ENCODE results near the gene SAP30BP. TPM values are rescaled to one million over a fixed set of nuclear protein-coding genes. Genes with fewer than 3 reads are reported as not detected.

SAP30BP gene
- polyA plus RNA-seq, 2 of the 4 experiments (the other 2 are of a cell fraction): 103 to 139 TPM

GRCh38 chr17:75622076-75622475 is 45.1 kb upstream of the SAP30BP start:
- no peak for DNase-seq (ENCODE audit: low read depth in 1 of 2, low spot score in 1 of 2)
- no peak for ATAC-seq
- POLR2A ChIA-PET: interaction anchor here (1.0 to 2.6 kb wide), 2 partner anchors 11 to 154 kb away, joined by 3 to 7 read pairs; no protein-coding TSS in a partner anchor
- Histone ChIP-seq H3K4me3 (no peak overlapping the region), H3K27ac (no peak overlapping the region), H3K9me3 (no peaks in the 10 kb centered on the region), H3K4me2 (no peak overlapping the region), H3K4me1 (no peaks in the 10 kb centered on the region; the same call in 2 of the 3 replicates)
- FAIRE-seq: no peak
- CTCF ChIA-PET: interaction anchor here (1.0 to 51.3 kb wide), 8 partner anchors 12 to 300 kb away, joined by 3 to 2254 read pairs (median 22); partner anchors contain the start of genes GALK1, MYO15B, RECQL5 and SAP30BP
- WGBS (ENCODE audit: missing lambda C conversion rate): 91% methylated on average over 8 of the region's 8 CpGs
- TF ChIP-seq PBX3 (IDR thresholded peaks at IDR 0.05): no peak
- no peak for TF ChIP-seq TP53 (CRISPR knock-in tag; IDR thresholded peaks at IDR 0.05)
- no peak for TF ChIP-seq JUNB (IDR thresholded peaks at IDR 0.05)
- no peak for TF ChIP-seq E2F6 (IDR thresholded peaks at IDR 0.05; ENCODE audit: borderline replicate concordance, low read depth)
- no peak for TF ChIP-seq USF2 (IDR thresholded peaks at IDR 0.05)
- no peak for TF ChIP-seq RFX5 (IDR thresholded peaks at IDR 0.05)
- no peak for TF ChIP-seq MAFK (IDR thresholded peaks at IDR 0.05; ENCODE audit: partially characterized antibody)
- no peak for TF ChIP-seq ESRRA (IDR thresholded peaks at IDR 0.05; ENCODE audit: borderline replicate concordance, low read length)
- TF ChIP-seq HOXB5 (CRISPR knock-in tag; IDR thresholded peaks at IDR 0.05): no peak
- TF ChIP-seq FOXS1 (CRISPR knock-in tag; IDR thresholded peaks at IDR 0.05): no peak
- no peak for TF ChIP-seq PHF8 (IDR thresholded peaks at IDR 0.05; ENCODE audit: borderline replicate concordance, low read depth)
- TF ChIP-seq KDM5A (IDR thresholded peaks at IDR 0.05): no peak
- no peak for TF ChIP-seq EHF (CRISPR knock-in tag; IDR thresholded peaks at IDR 0.05)
- TF ChIP-seq RAD21 (conservative IDR thresholded peaks at IDR 0.05 in 1 of 2, IDR thresholded peaks at IDR 0.05 in 1 of 2): no peak
- TF ChIP-seq, protein P1, sequence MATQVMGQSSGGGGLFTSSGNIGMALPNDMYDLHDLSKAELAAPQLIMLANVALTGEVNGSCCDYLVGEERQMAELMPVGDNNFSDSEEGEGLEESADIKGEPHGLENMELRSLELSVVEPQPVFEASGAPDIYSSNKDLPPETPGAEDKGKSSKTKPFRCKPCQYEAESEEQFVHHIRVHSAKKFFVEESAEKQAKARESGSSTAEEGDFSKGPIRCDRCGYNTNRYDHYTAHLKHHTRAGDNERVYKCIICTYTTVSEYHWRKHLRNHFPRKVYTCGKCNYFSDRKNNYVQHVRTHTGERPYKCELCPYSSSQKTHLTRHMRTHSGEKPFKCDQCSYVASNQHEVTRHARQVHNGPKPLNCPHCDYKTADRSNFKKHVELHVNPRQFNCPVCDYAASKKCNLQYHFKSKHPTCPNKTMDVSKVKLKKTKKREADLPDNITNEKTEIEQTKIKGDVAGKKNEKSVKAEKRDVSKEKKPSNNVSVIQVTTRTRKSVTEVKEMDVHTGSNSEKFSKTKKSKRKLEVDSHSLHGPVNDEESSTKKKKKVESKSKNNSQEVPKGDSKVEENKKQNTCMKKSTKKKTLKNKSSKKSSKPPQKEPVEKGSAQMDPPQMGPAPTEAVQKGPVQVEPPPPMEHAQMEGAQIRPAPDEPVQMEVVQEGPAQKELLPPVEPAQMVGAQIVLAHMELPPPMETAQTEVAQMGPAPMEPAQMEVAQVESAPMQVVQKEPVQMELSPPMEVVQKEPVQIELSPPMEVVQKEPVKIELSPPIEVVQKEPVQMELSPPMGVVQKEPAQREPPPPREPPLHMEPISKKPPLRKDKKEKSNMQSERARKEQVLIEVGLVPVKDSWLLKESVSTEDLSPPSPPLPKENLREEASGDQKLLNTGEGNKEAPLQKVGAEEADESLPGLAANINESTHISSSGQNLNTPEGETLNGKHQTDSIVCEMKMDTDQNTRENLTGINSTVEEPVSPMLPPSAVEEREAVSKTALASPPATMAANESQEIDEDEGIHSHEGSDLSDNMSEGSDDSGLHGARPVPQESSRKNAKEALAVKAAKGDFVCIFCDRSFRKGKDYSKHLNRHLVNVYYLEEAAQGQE (IDR thresholded peaks at IDR 0.05): no peak

DNA sequence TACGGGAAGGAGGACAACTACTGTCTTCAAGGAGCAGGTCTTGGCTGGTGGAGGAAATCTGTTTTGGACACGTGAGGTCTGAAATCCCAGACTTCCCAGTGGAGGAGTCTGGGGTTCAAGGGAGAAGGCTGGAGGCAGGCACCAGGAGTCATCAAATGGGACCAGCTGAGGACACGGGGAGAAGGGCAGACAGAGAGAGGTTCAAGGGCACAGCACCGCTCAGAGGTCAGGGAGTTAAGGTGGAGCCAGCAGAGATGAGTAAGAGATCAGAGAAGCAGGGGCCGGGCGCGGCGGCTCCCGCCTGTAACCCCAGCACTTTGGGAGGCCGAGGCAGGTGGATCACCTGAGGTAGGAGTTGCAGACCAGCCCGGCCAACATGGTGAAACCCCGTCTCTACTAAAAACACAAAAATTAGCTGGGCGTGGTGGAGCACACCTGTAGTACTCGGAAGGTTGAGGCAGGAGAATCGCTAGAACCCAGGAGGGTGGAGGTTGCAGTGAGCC is 44.3 kb upstream of the SAP30BP start:
- no peak for DNase-seq (ENCODE audit: low read depth in 1 of 2, low spot score in 1 of 2)
- no peak for ATAC-seq
- FAIRE-seq: no peak
- TF ChIP-seq BCL3 (IDR thresholded peaks at IDR 0.05) (no peak), PHF8 (IDR thresholded peaks at IDR 0.05; ENCODE audit: borderline replicate concordance, low read depth) (no peak), SMC3 (IDR thresholded peaks at IDR 0.05) (no peak), SREBF2 (IDR thresholded peaks at IDR 0.05) (no peak), GATA3 (IDR thresholded peaks at IDR 0.05; ENCODE audit: borderline replicate concordance) (no peak), JUNB (IDR thresholded peaks at IDR 0.05) (no peak), FOSB (CRISPR knock-in tag; IDR thresholded peaks at IDR 0.05) (no peak), KDM5A (IDR thresholded peaks at IDR 0.05) (no peak), CHD2 (IDR thresholded peaks at IDR 0.05; ENCODE audit: low read length, partially characterized antibody) (no peak), HDAC2 (IDR thresholded peaks at IDR 0.05) (no peak), RAD21 (conservative IDR thresholded peaks at IDR 0.05 in 1 of 2, IDR thresholded peaks at IDR 0.05 in 1 of 2) (no peak), EHF (CRISPR knock-in tag; IDR thresholded peaks at IDR 0.05) (no peak), E2F6 (IDR thresholded peaks at IDR 0.05; ENCODE audit: borderline replicate concordance, low read depth) (no peak), CBX8 (IDR thresholded peaks at IDR 0.05) (no peak), RCOR1 (IDR thresholded peaks at IDR 0.05; ENCODE audit: low read depth, low read length) (no peak), MAZ (IDR thresholded peaks at IDR 0.05; ENCODE audit: borderline replicate concordance, low read depth, low read length) (no peak), HMGXB4 (CRISPR knock-in tag; IDR thresholded peaks at IDR 0.05; ENCODE audit: borderline replicate concordance) (no peak), EHMT2 (IDR thresholded peaks at IDR 0.05; ENCODE audit: low read depth) (no peak)
- Histone ChIP-seq H3K4me2 (no peak overlapping the region), H3K9me3 (no peaks in the 10 kb centered on the region), H3K4me3 (no peak overlapping the region), H3K27ac (no peak overlapping the region), H3K4me1 (no peaks in the 10 kb centered on the region; the same call in 2 of the 3 replicates)
- POLR2A ChIA-PET: no interaction called here
- WGBS (ENCODE audit: missing lambda C conversion rate): 95% methylated on average over 15 of the region's 15 CpGs
- CTCF ChIA-PET: interaction anchor here (1.0 to 51.3 kb wide), 6 partner anchors 10 to 301 kb away, joined by 3 to 2254 read pairs (median 1428); partner anchors contain the start of genes GALK1, MYO15B, RECQL5 and SAP30BP

Data from A549 (cell line).